ENCODE data around the gene NPW. TPM values are rescaled to one million over a fixed set of nuclear protein-coding genes. Genes with fewer than 3 reads are reported as not detected.

The NPW gene
- total and polyA plus RNA-seq, 8 donors: 0.43 to 2.7 (median 0.82) TPM

DNA sequence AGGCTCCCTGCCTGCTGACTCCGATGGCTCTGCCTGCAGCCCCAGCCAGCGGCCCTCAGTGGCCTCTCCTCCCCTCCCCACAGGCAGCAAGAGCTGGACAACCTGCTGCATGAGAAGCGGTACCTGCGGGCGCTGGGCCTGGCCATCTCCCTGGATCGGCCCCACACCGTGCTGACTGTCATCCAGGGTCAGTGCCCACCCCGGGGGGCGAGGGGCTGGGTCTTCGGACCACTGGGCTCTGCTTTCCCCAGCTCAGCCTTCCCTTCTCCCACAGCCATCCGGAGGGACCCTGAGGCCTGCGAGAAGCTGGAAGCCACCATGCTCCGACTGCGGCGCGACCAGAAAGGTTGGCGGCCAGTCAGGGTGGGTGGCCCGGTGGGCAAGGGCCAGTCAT, 41.7 kb upstream of the NPW start:
- peaks cover 0 to 15% (median 5%) of the 10 kb centered on the region in 3 donors for H3K4me1 ChIP-seq
- FAIRE-seq (no peak), DNase-seq (peak in 1 of 6 donors; percentile 88), ATAC-seq (no peak)
- peaks cover 0 to 29% (median 14%) of the 10 kb centered on the region in 3 donors for H3K36me3 ChIP-seq
- intact Hi-C loops (cut with DNase I): no loop called here
- no peak for TF ChIP-seq CTCF (IDR thresholded peaks at IDR 0.05)
- no peaks in the 10 kb centered on the region for H3K27me3 ChIP-seq
- WGBS, 2 donors: 93 to 97% methylated on average over 18 of the region's 18 CpGs
- no peak overlapping the region for H3K27ac ChIP-seq
- H3K4me3 ChIP-seq: no peak overlapping the region
- no peaks in the 10 kb centered on the region for H3K9me3 ChIP-seq

- Histone ChIP-seq H3K9me3 (no peaks in the 10 kb centered on the region), H3K27ac (peak overlapping the region in 2 of 4 donors; percentile 55 to 63), H3K36me3 (peaks cover 0 to 29% (median 14%) of the 10 kb centered on the region in 3 donors), H3K4me1 (peaks cover 0 to 7% (median 4%) of the 10 kb centered on the region in 3 donors), H3K4me3 (peak overlapping the region; percentile 15 to 41 (median 29)), H3K27me3 (no peaks in the 10 kb centered on the region)
- WGBS, 2 donors: 61 to 70% methylated on average over 37 of the region's 37 CpGs
- no peak for TF ChIP-seq CTCF (IDR thresholded peaks at IDR 0.05)
- no peak for FAIRE-seq
- no peak for ATAC-seq
- intact Hi-C loops (cut with DNase I): no loop called here
- DNase-seq: peak in 2 of 6 donors; percentile 72 to 85
Measured at GRCh38 chr16:1978476-1979120, 41.0 kb upstream of the NPW start.

GRCh38 chr16:1979271-1980029, 40.1 kb upstream of the NPW start:
- Histone ChIP-seq H3K4me1 (peaks cover 0 to 7% (median 4%) of the 10 kb centered on the region in 3 donors), H3K27me3 (no peaks in the 10 kb centered on the region), H3K9me3 (no peaks in the 10 kb centered on the region), H3K4me3 (peak overlapping the region; percentile 15 to 41 (median 29)), H3K27ac (peak overlapping the region; percentile 8 to 63 (median 52)), H3K36me3 (peaks cover 0 to 29% (median 14%) of the 10 kb centered on the region in 3 donors)
- 33 to 36% methylated on average over 60 to 70 of the region's 70 CpGs for WGBS, 2 donors
- intact Hi-C loops (cut with DNase I): no loop called here
- TF ChIP-seq CTCF (IDR thresholded peaks at IDR 0.05): no peak
- ATAC-seq: peak; percentile 65 to 75 (median 72)
- no peak for FAIRE-seq
- peak; percentile 84 to 96 (median 88) for DNase-seq

DNA sequence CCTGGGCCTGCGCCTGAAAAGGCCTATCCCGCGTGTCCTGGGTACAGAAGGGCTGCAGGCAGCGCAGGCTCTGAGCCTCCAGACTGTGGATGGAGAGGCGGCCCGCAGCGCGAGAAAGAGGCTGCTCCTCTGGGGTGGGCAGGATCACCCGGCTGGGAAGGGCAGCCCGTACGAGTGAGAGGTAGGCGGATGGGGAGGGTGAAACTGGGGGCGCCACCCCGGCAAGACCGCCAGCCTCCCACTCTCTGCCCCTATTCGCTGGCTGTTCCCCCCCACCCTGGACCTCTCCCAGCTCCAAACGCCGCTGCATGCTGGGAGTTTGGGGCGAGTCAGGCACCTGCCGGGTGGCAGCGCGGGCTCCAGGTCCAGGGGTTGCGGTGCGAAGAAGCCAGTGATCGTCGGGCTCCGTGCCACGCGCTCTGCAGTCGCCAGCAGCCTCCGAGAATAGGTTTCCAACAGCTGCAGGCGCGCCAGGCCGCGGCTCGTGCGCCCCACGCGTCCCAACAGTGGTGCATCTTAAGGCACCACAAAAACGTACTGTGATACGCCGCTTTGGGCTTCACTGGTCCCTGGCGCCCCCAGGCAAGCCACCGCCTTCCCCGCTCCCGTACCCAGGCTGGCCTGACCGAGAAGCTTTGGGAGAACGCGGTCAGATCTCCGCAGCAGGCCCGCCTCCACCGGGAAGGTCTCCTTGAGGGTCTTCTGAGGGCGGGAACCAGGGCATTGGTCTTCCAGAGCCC, 39.4 kb upstream of the NPW start:
- Histone ChIP-seq H3K9me3 (no peaks in the 10 kb centered on the region), H3K4me1 (peaks cover 0 to 13% (median 10%) of the 10 kb centered on the region in 3 donors), H3K27me3 (no peaks in the 10 kb centered on the region), H3K4me3 (peak overlapping the region; percentile 15 to 41 (median 29)), H3K36me3 (peaks cover 0 to 24% (median 14%) of the 10 kb centered on the region in 3 donors), H3K27ac (peak overlapping the region in 3 of 4 donors; percentile 50 to 63 (median 55))
- no peak for TF ChIP-seq CTCF (IDR thresholded peaks at IDR 0.05)
- DNase-seq (peak in 2 of 6 donors; percentile 66 to 84), ATAC-seq (peak in 2 of 4 donors; percentile 1 to 3), FAIRE-seq (no peak)
- 24 to 29% methylated on average over 53 of the region's 53 CpGs for WGBS, 2 donors
- intact Hi-C loops (cut with DNase I): no loop called here
